Fibroblast of the aortic adventitia (primary cell): Measurements from ENCODE around the gene BBS2. TPM values are rescaled to one million over a fixed set of nuclear protein-coding genes. Genes with fewer than 3 reads are reported as not detected.

ENCODE experiments used
- DNase-seq: peaks from one replicate; pipeline ENCODE4 v3.0.0-alpha.2; 2010; ENCODE audit warnings: low read depth
- H3K4me3 ChIP-seq: 2 replicates; pipeline ENCODE4 v1.5.1; 2011; ENCODE audit warnings: low read depth, mild to moderate bottlenecking, control low read depth, low read length, moderate library complexity
- CTCF ChIP-seq: IDR thresholded peaks from 2 replicates; pipeline ENCODE4 v1.5.1; 2011; ENCODE audit warnings: mild to moderate bottlenecking, low read length, control low read depth, inconsistent platforms; ENCODE audit not compliant: insufficient read depth
- total RNA-seq: library from RNA; depleted of rRNA; stranded (reverse); fragments of >200 nt; gene quantifications from 2 replicates; pipeline ENCODE4 v1.2.3, GENCODE V29; 2012; ENCODE audit warnings: low replicate concordance

BBS2 gene
- total RNA-seq, 1 donor = 58.9 TPM

- peak; percentile 44 for DNase-seq
- H3K4me3 ChIP-seq = no peak overlapping the region
- TF ChIP-seq CTCF = no peak
Measured at GRCh38 chr16:56558024-56558747, 38.4 kb upstream of the BBS2 start.

DNA sequence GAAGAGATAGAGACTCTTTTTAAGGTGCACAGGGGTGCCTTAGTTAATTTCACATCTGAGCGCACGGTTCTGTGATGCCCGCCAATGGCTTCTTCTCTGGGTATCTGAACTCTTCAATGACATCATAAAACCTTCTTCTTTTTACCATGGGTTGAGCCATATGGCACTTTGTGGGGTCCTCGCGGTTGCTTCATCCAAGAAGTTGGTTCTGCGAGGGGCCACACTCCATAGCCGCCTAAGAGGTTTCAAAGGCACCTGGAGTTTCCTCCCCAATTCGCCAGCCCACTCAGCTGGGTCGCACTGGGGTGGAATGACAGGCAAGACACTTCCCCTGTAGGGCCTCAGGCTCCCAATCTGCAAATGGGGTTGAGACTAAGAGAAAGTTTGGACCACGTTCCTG lies 34.6 kb upstream of the BBS2 start:
- DNase-seq = no peak
- no peak for TF ChIP-seq CTCF
- H3K4me3 ChIP-seq = no peak overlapping the region

DNA sequence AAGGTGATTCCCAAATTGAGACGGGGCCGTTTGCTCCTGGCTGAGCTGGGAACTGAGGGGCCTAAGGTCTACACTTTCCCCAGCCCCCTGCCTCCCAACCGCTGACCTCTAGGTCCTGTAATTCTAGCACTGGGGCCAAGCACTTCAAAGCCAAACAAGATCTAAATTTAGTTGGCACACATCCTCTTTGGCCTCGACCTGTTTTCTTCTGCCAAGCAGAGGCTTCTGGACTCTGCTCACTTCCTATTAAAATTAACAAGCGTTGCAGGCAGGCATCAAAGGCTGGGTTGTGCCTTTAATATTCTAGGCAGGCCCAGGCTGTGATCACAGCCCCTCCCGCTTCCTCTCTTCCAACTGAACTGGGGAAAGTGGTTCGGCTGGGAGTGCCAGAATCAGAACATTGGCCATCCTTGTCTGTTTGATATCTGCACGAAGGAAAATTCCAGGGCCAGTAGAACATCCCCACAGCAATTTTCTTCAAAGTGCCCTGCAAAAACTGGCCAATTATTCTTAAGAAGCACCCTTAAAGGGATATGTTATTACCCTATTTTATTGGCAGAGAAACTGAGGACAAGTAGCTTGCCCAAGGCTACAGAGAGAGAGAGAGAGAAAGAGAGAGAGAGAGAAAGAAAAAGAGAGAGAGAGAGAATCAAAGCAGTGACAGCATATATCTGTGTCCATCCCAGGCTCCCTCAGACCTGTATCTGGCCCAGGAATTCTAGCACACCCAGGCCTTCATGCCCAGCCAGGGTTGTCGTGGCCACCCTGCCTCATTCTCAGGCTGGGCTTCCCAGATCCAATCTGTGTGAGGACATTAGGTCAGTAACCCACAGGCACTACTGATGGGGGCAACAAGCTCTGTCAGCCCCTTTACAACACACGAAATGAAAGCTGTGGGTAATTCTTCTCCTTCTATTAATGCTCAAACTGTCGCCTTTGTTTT lies 32.2 kb upstream of the BBS2 start:
- no peak for TF ChIP-seq CTCF
- no peak overlapping the region for H3K4me3 ChIP-seq
- DNase-seq = peak; percentile 12

- TF ChIP-seq CTCF = no peak
- H3K4me3 ChIP-seq = no peak overlapping the region
- no peak for DNase-seq
Measured at GRCh38 chr16:56549744-56550385, 30.0 kb upstream of the BBS2 start.

- no peak for DNase-seq
- no peak for TF ChIP-seq CTCF
- no peak overlapping the region for H3K4me3 ChIP-seq
Measured at GRCh38 chr16:56549161-56549560, 29.3 kb upstream of the BBS2 start.

DNA sequence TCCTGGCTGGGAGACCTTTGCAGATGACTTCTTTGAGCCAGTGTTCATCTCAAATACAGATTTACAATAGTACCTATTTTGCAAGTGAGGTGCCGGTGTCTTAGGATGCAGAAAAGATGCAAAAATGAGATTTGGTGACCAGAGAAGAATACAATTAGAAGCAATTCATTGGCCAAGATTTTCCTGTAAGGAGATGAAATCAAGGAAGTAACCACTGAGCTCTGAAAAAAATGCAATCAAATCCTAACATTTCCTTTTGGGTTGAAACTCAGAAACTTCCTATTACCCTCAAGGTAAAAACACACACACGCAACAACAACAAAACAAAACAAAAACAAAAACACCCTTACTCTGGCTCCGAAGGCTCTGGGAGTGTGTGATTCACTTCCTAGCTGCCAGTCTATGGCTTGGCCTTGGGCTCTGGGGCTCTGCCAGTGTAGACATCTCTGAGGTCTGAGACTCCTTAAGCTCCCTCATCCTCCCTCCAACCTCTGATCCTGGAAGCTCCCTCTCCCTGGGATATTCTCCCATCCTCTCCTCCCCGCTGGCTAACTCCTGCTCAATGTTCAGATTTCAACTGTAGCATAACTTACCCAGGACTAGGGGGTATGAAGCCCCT lies 28.2 kb upstream of the BBS2 start:
- no peak overlapping the region for H3K4me3 ChIP-seq
- DNase-seq = no peak
- TF ChIP-seq CTCF = no peak
